Measurements from ENCODE around the gene OR2B6. TPM values are rescaled to one million over a fixed set of nuclear protein-coding genes. Genes with fewer than 3 reads are reported as not detected.

OR2B6 gene
- total RNA-seq (2022; extraction: Qiagen RNA extraction; ENCODE audit: low read depth) = 0.20 to 0.21 TPM in 2 of 5 replicates, not detected in the others

DNA sequence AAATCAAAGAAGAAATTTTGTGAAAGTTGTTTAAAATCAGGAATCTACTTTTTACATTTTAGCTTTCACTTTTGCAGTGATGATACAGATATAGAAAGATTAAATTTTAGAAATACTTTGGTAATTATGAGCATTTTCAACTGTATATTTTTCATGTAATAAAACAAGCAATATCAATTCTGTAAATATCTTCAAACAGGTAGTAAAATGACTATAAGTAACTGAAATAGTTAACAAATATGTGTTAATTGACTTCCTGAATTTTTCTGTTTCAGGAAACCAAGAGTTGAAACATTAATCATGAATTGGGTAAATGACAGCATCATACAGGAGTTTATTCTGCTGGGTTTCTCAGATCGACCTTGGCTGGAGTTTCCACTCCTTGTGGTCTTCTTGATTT lies at the start of gene OR2B6:
Gene OR2B6, plus strand, starts transcription at position 301 of the 400 bp plus-strand sequence. Its CDS starts 0 bp downstream, at position 301.

DNA sequence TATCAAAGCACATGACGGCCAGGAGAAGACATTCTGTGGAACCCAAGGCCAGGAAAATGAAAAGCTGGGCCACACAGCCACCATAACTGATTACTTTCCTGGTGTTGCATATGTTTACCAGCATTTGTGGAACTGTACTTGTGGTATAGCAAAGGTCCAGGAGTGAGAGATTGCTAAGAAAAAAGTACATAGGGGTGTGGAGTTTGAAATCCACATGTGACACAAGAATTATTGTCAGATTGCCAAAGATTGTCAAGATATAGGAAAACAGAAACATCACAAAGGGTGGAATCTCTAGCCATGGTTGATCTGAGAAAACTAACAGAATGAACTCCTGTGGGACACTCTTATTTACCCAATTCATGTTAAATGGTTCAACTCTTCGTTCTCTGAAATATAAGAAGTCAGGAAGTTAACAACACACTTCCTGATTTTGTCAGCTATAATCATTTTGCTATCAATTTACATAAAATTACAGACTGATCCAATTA lies 45.0 kb upstream of the OR2B6 start, which contains the start of gene OR2B2:
Gene OR2B2, minus strand, starts transcription at position 441 of the 491 bp plus-strand sequence. Its CDS starts 77 bp downstream, at position 364.

Other genes with a start within 250 kb of the OR2B6 start
- gene OR2B2, start 44.8 kb upstream of the OR2B6 start, total RNA-seq (2022; extraction: Qiagen RNA extraction; ENCODE audit: low read depth) = not detected in 5 replicates
- 0.96 to 1.4 TPM (median 1.1 TPM) in 5 replicates for gene ZNF165, start 123.3 kb downstream of the OR2B6 start, total RNA-seq (2022; extraction: Qiagen RNA extraction; ENCODE audit: low read depth)
- gene ZSCAN16, start 167.4 kb downstream of the OR2B6 start, total RNA-seq (2022; extraction: Qiagen RNA extraction; ENCODE audit: low read depth) = 4.0 to 5.2 TPM (median 4.9 TPM) in 5 replicates
- gene ZKSCAN8, start 184.6 kb downstream of the OR2B6 start, total RNA-seq (2022; extraction: Qiagen RNA extraction; ENCODE audit: low read depth) = 2.5 to 5.8 TPM (median 5.6 TPM) in 5 replicates